Fibroblast of mammary gland (primary cell): Measurements from ENCODE around the gene SHE.

Experiments
- DNase-seq: peaks from one replicate; pipeline ENCODE4 v3.0.0-alpha.2; 2010; ENCODE audit warnings: low read depth
- H3K4me3 ChIP-seq: 2 replicates; pipeline ENCODE4 v1.5.1; 2011; ENCODE audit warnings: low read depth, mild to moderate bottlenecking, low read length, moderate library complexity; ENCODE audit not compliant: control insufficient read depth
- TF ChIP-seq, protein P1 (sequence below): conservative IDR thresholded peaks from 2 replicates; pipeline ENCODE4 v1.5.1; 2011; ENCODE audit warnings: low read depth, low read length, inconsistent platforms; ENCODE audit not compliant: control insufficient read depth, insufficient read depth

Gene SHE

DNA sequence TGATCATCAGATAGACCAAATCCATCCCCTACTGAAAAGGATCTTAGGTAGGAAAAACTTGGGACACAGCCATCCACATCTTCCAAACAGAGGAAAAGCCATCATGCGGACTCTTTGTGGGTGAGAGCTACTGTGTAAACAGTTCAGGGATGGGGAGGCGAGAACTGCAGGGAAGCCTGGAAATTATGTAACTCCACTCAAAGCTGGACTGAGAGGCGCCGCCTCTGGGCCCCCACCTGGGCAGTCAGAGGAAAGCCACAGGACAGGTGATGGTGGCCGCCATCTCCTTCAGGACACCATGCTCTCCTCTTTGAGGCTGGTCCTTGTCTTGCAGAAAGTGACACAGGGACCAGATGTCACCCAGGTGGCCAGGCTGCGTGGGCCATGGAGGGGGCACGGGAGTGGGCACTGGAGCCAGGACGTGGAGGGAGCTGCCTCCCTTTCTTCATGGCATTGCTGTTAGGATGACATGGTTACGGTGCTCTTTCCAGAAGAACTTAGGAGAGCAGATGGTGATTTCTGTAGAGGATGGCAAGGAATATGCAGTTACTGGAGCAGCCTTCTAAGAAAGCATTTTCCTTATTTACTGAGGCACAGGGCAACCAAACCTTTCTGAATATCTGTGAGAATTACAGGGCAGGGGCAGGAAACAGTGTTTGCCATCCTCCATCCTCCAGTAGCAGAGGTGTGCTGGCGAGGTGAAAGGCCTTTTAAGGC is 32.2 kb downstream of the SHE start:
- no peak for DNase-seq
- TF ChIP-seq, protein P1, sequence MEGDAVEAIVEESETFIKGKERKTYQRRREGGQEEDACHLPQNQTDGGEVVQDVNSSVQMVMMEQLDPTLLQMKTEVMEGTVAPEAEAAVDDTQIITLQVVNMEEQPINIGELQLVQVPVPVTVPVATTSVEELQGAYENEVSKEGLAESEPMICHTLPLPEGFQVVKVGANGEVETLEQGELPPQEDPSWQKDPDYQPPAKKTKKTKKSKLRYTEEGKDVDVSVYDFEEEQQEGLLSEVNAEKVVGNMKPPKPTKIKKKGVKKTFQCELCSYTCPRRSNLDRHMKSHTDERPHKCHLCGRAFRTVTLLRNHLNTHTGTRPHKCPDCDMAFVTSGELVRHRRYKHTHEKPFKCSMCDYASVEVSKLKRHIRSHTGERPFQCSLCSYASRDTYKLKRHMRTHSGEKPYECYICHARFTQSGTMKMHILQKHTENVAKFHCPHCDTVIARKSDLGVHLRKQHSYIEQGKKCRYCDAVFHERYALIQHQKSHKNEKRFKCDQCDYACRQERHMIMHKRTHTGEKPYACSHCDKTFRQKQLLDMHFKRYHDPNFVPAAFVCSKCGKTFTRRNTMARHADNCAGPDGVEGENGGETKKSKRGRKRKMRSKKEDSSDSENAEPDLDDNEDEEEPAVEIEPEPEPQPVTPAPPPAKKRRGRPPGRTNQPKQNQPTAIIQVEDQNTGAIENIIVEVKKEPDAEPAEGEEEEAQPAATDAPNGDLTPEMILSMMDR, result no peak
- H3K4me3 ChIP-seq, result no peak overlapping the region

- TF ChIP-seq, protein P1, result no peak
Observed at GRCh38 chr1:154468535-154469250, 33.5 kb downstream of the SHE start.

DNA sequence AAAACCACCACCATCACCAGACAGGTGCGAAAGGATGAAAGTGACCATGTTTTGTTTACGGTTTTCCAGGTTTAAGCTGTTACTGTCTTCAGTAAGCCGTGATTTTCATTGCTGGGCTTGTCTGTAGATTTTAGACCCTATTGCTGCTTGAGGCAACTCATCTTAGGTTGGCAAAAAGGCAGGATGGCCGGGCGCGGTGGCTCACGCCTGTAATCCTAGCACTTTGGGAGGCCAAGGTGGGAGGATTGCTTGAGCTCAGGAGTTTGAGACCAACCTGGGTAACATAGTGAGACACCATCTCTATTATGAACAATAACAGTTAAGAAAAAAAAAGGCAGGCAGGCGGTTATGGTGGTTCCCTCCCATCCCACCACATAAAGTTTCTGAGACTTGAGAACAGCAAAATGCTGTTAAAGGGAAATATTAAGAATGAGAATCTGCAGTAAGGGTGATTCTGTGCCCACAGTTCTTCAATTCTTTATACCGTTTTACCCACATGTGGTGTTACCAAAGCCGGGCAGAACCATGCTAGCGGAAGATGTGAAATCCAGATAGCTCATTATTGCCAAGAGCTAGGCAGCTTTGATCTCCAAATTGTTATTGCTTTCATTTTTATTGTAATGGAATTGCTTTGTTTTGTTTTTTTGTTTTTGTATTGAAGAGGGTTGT is 34.6 kb downstream of the SHE start:
- TF ChIP-seq, protein P1, result no peak
- no peak overlapping the region for H3K4me3 ChIP-seq
- DNase-seq, result no peak

More at GRCh38 chr1:154468535-154469250, 33.5 kb downstream of the SHE start:
- DNase-seq, result no peak
- H3K4me3 ChIP-seq, result no peak overlapping the region

- H3K4me3 ChIP-seq, result no peak overlapping the region
- TF ChIP-seq, protein P1, result peak; percentile 39
- DNase-seq, result peak; percentile 21
Observed at GRCh38 chr1:154466921-154467417, 35.2 kb downstream of the SHE start.

GRCh38 chr1:154466206-154466605 is 36.0 kb downstream of the SHE start:
- DNase-seq, result no peak
- no peak overlapping the region for H3K4me3 ChIP-seq
- TF ChIP-seq, protein P1, result no peak

GRCh38 chr1:154465621-154466195 is 36.5 kb downstream of the SHE start:
- TF ChIP-seq, protein P1, result no peak
- no peak overlapping the region for H3K4me3 ChIP-seq
- DNase-seq, result no peak
